GM12801 (cell line): ENCODE data around the gene PLAC8.

Source experiments
- TF ChIP-seq, protein P1 (sequence below): IDR thresholded peaks from one replicate; pipeline ENCODE4 v1.5.1; 2011; ENCODE audit warnings: control low read depth; ENCODE audit not compliant: insufficient read length; ENCODE audit errors: extremely low read depth

The PLAC8 gene

DNA sequence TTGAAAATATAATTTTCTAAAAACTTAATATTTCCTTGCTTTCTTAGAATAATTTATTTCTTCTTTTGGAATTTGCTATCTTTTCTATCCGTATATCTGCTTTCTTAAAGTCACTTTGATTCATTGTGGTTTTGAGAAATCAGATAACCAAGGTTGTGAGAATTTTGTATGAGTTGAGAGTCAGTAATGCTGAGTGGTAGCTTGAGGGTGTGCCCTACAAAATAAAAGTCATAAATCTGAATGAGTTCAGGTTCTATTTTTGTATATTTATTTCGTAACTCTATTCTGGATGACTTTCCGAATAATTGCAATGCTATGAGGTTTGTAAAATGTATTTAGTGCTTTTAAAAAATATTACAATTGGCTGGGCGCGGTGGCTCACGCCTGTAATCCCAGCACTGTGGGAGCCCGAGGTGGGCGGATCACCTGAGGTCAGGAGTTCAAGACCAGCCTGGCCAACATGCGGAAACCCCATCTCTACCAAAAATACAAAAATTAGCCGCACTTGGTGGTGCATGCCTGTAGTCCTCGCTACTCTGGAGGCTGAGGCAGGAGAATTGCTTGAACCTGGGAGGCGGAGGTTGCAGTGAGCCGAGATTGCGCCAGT is 70.6 kb downstream of the PLAC8 start:
- TF ChIP-seq, protein P1, sequence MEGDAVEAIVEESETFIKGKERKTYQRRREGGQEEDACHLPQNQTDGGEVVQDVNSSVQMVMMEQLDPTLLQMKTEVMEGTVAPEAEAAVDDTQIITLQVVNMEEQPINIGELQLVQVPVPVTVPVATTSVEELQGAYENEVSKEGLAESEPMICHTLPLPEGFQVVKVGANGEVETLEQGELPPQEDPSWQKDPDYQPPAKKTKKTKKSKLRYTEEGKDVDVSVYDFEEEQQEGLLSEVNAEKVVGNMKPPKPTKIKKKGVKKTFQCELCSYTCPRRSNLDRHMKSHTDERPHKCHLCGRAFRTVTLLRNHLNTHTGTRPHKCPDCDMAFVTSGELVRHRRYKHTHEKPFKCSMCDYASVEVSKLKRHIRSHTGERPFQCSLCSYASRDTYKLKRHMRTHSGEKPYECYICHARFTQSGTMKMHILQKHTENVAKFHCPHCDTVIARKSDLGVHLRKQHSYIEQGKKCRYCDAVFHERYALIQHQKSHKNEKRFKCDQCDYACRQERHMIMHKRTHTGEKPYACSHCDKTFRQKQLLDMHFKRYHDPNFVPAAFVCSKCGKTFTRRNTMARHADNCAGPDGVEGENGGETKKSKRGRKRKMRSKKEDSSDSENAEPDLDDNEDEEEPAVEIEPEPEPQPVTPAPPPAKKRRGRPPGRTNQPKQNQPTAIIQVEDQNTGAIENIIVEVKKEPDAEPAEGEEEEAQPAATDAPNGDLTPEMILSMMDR, result no peak

DNA sequence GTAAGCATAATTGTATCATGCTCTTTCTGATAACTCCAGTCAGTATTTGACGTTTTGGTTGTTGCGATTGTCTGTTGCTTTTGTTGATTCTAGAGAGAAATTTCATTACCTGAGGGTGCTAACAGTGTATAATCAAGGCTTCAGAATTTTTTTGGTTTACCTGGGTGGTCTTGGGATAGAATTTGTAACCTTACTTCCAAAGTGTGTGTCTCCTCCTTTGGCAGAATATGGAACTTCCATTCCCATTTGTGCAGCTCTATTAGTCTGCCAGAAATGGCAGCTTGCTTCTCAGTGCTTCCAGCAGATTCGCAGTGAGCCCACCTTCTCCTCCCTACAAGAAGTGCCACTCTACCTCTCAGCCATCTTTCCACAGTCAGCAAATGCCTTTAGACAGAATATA is 74.3 kb downstream of the PLAC8 start:
- TF ChIP-seq, protein P1, result no peak
